HepG2 (cell line): Measurements from ENCODE around the gene DDI2.

Experiments
- GABPA ChIP-seq, 2 experiments: IDR thresholded peaks; 2 replicates each; pipeline ENCODE4 v1.6.1; 2011 to 2016; ENCODE audit warnings: low read depth in 2 of 2, low read length in 1 of 2, missing biosample characterization in 1 of 2, missing genetic modification characterization in 1 of 2
- MED8 ChIP-seq: sonication (generic); formaldehyde crosslinking; IDR thresholded peaks from 2 replicates; pipeline ENCODE4 v1.8.1; 2023; ENCODE audit warnings: mild to moderate bottlenecking, missing genetic modification reagents; ENCODE audit not compliant: insufficient replicate concordance
- TF ChIP-seq, protein P1 (sequence below): sonication (generic); formaldehyde crosslinking; IDR thresholded peaks from 2 replicates; pipeline ENCODE4 v1.4.0; 2020; ENCODE audit warnings: missing genetic modification reagents, borderline replicate concordance

DNA sequence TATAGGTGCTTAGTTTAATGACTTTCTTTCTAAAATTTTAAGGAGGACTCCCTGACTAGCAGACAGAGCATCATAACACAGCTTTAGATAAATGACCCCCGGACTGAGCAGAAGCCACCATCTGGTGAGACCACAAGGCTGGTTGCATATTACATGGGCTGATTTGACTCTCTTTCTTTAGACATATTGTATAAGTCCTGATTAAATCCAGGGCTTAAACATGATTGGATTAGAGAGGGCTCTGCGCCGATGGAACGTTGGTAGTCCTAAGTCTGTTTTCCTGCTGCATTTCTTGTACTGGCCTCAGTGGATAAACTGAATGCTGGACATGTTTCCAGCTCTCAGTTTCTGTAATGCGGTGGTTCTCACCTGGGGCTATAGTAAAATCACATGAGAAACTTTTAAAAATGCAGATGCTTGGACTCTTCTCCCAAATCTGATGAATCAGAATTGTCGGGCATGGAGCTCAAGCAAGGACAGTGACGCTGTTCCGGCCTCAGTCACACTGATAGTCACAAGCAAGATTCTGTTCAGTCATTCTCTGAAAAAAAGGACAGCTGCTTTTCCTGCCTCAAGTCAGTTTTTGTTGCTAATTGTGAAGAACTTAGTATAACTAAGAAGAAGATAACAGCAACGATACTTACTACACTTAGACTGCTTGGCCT lies 16.6 kb downstream of the DDI2 start:
- TF ChIP-seq MED8 (CRISPR knock-in tag), result no peak
- no peak for TF ChIP-seq GABPA (IDR thresholded peaks at IDR 0.05; ENCODE audit: low read depth, low read length)
- no peak for TF ChIP-seq GABPA (CRISPR knock-in tag; IDR thresholded peaks at IDR 0.05; ENCODE audit: low read depth)
- TF ChIP-seq, protein P1, sequence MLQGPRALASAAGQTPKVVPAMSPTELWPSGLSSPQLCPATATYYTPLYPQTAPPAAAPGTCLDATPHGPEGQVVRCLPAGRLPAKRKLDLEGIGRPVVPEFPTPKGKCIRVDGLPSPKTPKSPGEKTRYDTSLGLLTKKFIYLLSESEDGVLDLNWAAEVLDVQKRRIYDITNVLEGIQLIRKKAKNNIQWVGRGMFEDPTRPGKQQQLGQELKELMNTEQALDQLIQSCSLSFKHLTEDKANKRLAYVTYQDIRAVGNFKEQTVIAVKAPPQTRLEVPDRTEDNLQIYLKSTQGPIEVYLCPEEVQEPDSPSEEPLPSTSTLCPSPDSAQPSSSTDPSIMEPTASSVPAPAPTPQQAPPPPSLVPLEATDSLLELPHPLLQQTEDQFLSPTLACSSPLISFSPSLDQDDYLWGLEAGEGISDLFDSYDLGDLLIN (CRISPR knock-in tag), result no peak
